ENCODE results near the gene CFAP45. TPM values are rescaled to one million over a fixed set of nuclear protein-coding genes. Genes with fewer than 3 reads are reported as not detected.

Gene CFAP45
- total RNA-seq, 2 donors from 2014 or later = 0.95 to 2.1 TPM

DNA sequence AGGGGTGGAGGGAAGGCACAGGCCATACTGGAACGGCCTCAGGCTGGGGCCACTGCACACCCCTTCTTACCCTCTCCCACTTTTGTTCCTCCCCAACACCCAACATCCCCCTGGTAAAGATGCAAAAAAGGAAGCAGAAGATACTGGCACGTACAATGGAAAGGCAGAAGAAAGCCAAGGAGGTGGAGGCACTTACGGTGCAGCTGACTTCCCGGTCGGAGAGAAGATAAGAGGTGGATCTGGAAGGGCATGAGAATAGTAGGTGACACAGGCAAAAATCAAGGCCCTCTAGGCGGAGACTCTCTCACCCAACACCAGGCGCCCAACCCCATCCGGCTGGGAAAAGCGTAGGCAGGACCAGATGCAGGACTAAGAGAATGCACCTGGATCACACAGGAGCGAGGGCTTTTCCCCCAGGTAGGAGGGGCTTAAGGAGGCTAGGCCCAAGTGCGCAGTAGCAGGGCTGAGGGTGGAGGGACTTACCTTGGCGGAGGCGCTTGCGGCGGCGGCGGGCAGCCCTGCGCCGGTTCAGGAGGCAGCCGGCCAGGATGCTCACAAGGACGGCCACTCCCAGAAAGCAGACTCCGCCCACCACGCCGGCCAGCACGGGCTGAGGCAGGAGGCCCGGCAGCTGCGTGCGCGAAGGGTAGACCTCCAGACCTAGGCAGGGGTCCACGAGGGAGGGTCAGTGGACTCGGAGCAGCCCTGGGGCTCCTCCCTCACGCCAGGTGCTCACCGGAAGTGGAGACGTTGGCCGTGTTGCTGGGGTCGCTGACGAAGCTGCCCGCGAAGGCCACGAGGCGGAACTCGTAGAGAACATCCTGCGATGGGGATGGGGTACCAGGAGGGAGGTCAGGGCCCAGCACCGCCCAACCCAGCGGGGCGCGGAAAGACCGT lies 29.4 kb upstream of the CFAP45 start:
- Histone ChIP-seq H3K36me3 (no peaks in the 10 kb centered on the region), H3K4me1 (ENCODE audit: control insufficient read depth in 1 of 2, low read depth in 2 of 2) (peaks cover 5 to 9% of the 10 kb centered on the region in 2 donors), H3K27ac (no peak overlapping the region), H3K4me3 (no peak overlapping the region), H3K9me3 (no peaks in the 10 kb centered on the region), H3K27me3 (replicated peaks; ENCODE audit: insufficient read depth) (no peaks in the 10 kb centered on the region)
- ATAC-seq (ENCODE audit: insufficient number of reproducible peaks, low FRiP score, low read depth) (no peak), DNase-seq (ENCODE audit: low spot score) (no peak)
- TF ChIP-seq, protein P1, sequence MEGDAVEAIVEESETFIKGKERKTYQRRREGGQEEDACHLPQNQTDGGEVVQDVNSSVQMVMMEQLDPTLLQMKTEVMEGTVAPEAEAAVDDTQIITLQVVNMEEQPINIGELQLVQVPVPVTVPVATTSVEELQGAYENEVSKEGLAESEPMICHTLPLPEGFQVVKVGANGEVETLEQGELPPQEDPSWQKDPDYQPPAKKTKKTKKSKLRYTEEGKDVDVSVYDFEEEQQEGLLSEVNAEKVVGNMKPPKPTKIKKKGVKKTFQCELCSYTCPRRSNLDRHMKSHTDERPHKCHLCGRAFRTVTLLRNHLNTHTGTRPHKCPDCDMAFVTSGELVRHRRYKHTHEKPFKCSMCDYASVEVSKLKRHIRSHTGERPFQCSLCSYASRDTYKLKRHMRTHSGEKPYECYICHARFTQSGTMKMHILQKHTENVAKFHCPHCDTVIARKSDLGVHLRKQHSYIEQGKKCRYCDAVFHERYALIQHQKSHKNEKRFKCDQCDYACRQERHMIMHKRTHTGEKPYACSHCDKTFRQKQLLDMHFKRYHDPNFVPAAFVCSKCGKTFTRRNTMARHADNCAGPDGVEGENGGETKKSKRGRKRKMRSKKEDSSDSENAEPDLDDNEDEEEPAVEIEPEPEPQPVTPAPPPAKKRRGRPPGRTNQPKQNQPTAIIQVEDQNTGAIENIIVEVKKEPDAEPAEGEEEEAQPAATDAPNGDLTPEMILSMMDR (IDR thresholded peaks at IDR 0.05) = no peak

DNA sequence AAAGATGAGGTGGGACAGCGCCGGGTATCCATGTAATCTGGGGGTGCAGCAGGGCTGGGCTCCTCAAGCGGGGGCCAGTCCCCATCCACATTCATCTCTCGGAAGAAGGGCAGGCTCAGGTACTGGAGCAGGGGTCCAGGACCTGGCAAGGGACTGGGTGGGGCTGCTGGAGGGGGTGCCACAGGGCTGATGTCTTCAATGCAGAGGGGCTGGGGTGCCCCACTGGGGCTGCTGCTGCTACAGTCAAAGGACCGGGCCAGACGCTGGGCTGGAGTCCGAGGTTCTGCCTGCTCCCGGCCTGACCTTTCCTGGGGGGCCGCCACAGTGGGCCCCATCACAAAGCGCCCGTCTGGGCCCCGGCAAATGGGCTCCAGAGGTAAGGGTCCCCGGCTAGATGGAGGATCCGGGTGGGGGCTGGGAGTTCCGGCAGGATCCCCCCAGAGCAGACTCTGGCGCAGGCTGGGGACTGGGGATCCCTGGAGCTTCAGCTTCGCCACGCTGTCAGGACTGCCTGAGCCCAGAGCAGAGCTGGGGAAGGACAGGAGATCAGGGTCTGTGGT lies 28.6 kb upstream of the CFAP45 start:
- Histone ChIP-seq H3K9me3 (no peaks in the 10 kb centered on the region), H3K4me3 (no peak overlapping the region), H3K36me3 (no peaks in the 10 kb centered on the region), H3K4me1 (ENCODE audit: control insufficient read depth in 1 of 2, low read depth in 2 of 2) (peaks cover 5 to 9% of the 10 kb centered on the region in 2 donors), H3K27ac (no peak overlapping the region), H3K27me3 (replicated peaks; ENCODE audit: insufficient read depth) (no peaks in the 10 kb centered on the region)
- no peak for DNase-seq (ENCODE audit: low spot score)
- TF ChIP-seq, protein P1 (IDR thresholded peaks at IDR 0.05) = no peak
- no peak for ATAC-seq (ENCODE audit: insufficient number of reproducible peaks, low FRiP score, low read depth)

DNA sequence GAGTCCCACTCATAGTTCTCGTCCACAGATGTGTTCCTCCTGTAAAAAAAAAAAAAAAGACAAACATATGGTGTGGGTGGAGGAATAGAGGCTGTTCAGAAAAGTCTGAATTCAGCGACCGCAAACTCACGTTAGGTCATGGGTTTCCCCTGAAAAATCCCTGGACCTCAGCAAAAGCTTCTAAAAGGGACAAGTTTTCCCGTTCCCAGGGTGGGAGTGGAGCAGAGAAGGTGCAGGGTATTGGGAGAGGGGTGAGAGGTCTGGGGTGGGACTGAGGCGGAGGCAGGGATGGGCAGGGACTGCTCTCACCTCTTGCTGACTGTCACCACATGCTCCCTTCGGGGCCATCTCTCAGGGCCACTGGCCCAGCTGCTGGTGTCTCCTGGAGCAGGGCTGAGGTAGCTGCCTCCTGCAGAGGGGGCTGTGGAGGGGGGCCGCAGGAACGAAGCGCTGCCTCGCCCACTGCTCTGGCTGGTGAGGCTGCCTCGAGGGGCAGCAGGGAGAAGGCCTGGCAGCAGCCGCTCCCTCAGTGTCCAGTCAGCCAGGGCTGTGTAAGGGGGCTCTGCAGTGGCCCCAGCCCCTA lies 28.0 kb upstream of the CFAP45 start:
- H3K9me3 ChIP-seq = no peaks in the 10 kb centered on the region
- ATAC-seq (ENCODE audit: insufficient number of reproducible peaks, low FRiP score, low read depth) (no peak), DNase-seq (ENCODE audit: low spot score) (no peak)
- H3K27me3 ChIP-seq (replicated peaks; ENCODE audit: insufficient read depth) = no peaks in the 10 kb centered on the region
- H3K4me3 ChIP-seq = no peak overlapping the region
- peaks cover 8 to 10% of the 10 kb centered on the region in 2 donors for H3K4me1 ChIP-seq (ENCODE audit: control insufficient read depth in 1 of 2, low read depth in 2 of 2)
- no peaks in the 10 kb centered on the region for H3K36me3 ChIP-seq
- TF ChIP-seq, protein P1 (IDR thresholded peaks at IDR 0.05) = no peak
- no peak overlapping the region for H3K27ac ChIP-seq

DNA sequence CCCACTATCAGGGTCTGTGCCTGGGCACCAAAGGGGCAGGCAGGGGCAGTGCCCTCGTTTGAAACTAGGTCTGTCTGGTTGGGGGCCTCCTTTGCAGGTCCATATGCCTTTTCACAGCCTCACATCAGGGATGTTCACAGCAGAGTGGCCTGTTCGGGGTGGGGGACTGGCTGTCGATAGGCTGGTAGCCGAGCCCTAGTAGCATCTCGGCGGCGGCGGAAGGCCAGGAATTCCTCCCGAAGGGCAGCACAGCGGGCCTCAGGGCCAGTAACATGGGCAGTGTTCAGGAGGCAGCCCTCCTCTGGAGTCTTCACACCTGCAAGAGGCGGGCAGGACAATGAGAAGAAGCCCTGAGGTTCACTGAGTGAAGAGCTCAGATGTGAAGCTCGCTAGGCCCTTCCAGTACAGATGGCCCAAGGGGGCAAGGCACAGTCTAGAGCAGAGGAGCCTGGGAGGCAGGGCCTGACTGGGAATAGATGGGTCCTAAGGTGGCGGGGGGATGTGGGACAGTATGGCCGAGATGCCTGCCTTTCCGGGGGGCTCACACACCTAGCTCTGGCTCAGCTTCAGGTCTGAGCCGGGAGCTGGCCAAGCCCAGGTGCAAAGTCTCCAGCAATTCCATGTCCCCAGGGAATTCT lies 27.4 kb upstream of the CFAP45 start:
- no peaks in the 10 kb centered on the region for H3K27me3 ChIP-seq (replicated peaks; ENCODE audit: insufficient read depth)
- no peak overlapping the region for H3K27ac ChIP-seq
- no peaks in the 10 kb centered on the region for H3K36me3 ChIP-seq
- no peak for ATAC-seq (ENCODE audit: insufficient number of reproducible peaks, low FRiP score, low read depth)
- H3K9me3 ChIP-seq = no peaks in the 10 kb centered on the region
- H3K4me1 ChIP-seq (ENCODE audit: control insufficient read depth in 1 of 2, low read depth in 2 of 2) = peaks cover 14 to 17% of the 10 kb centered on the region in 2 donors
- no peak for DNase-seq (ENCODE audit: low spot score)
- TF ChIP-seq, protein P1 (IDR thresholded peaks at IDR 0.05) = no peak
- H3K4me3 ChIP-seq = no peak overlapping the region

DNA sequence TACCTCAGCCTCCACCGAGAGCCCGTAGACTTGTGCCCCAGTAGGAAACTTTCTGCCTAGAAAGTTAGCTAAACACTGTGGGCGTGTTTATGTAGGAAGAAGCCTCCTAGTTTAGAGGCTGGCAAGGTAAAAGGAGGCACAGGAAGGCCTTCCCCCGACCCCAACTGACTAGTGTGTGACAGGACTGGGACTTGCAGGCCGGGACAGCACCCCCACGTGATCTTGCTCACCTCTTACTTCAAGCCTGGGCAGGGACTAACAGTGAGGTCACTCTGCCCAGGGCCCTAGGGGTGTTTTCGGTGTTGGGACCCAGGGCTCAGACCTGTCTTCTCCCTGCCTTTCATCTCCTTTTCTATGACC lies 25.7 kb upstream of the CFAP45 start:
- Histone ChIP-seq H3K36me3 (no peaks in the 10 kb centered on the region), H3K4me1 (ENCODE audit: control insufficient read depth in 1 of 2, low read depth in 2 of 2) (peaks cover 24 to 33% of the 10 kb centered on the region in 2 donors), H3K4me3 (peak overlapping the region; percentile 87), H3K9me3 (no peaks in the 10 kb centered on the region), H3K27me3 (replicated peaks; ENCODE audit: insufficient read depth) (no peaks in the 10 kb centered on the region), H3K27ac (peak overlapping the region; percentile 97 to 99)
- ATAC-seq (ENCODE audit: insufficient number of reproducible peaks, low FRiP score, low read depth) (no peak), DNase-seq (ENCODE audit: low spot score) (no peak)
- TF ChIP-seq, protein P1 (IDR thresholded peaks at IDR 0.05) = no peak
